Midbrain (tissue), 1 donor: Measurements from ENCODE around the gene HEXD.
A peak's percentile ranks its signal among the peaks of the same experiment; 100 is the strongest.
"Not testable (repeated sequence)": the region's sequence is repeated elsewhere in the genome, so short reads cannot be mapped to it uniquely, and the experiment has no call there.

ENCODE experiments used
- DNase-seq: peaks from one replicate; lab custom pipeline; 2025; lab: John Stamatoyannopoulos, UW

HEXD gene

GRCh38 chr17:82396601-82397435 is 21.3 kb upstream of the HEXD start:
- no peak for DNase-seq

GRCh38 chr17:82397449-82398335 is 20.5 kb upstream of the HEXD start:
- no peak for DNase-seq

- peak; percentile 63 for DNase-seq
Measured at GRCh38 chr17:82399041-82399441, 19.1 kb upstream of the HEXD start.

GRCh38 chr17:82399601-82400101 is 18.5 kb upstream of the HEXD start:
- no peak for DNase-seq

- no peak for DNase-seq
Measured at GRCh38 chr17:82400206-82400605, 17.9 kb upstream of the HEXD start.

GRCh38 chr17:82400830-82401229 is 17.3 kb upstream of the HEXD start:
- peak; percentile 23 for DNase-seq

GRCh38 chr17:82402865-82403264 is 15.3 kb upstream of the HEXD start:
- DNase-seq = no peak

- no peak for DNase-seq
Measured at GRCh38 chr17:82403662-82404660, 14.2 kb upstream of the HEXD start.

- DNase-seq = no peak
Measured at GRCh38 chr17:82405051-82405450, 13.1 kb upstream of the HEXD start.

- DNase-seq = no peak
Measured at GRCh38 chr17:82406131-82406671, 11.9 kb upstream of the HEXD start.

GRCh38 chr17:82407255-82407654 is 10.9 kb upstream of the HEXD start:
- no peak for DNase-seq

GRCh38 chr17:82408288-82408937 is 9.7 kb upstream of the HEXD start:
- DNase-seq = no peak

- no peak for DNase-seq
Measured at GRCh38 chr17:82408938-82409318, 9.2 kb upstream of the HEXD start.

GRCh38 chr17:82410014-82410716 is 8.0 kb upstream of the HEXD start:
- DNase-seq = no peak

- DNase-seq = no peak
Measured at GRCh38 chr17:82411396-82412053, 6.6 kb upstream of the HEXD start.

GRCh38 chr17:82412081-82412480 is 6.1 kb upstream of the HEXD start:
- DNase-seq = not testable (repeated sequence)

- no peak for DNase-seq
Measured at GRCh38 chr17:82412535-82413520, 5.3 kb upstream of the HEXD start.

GRCh38 chr17:82414548-82415281 is 3.4 kb upstream of the HEXD start:
- peak; percentile 74 for DNase-seq
